HCT116 (cell line): ENCODE results near the gene KNCN. TPM values are rescaled to one million over a fixed set of nuclear protein-coding genes. Genes with fewer than 3 reads are reported as not detected.

Experiments
- ATAC-seq: fragments of 200-7000 bp; cut with Tn5 transposase; 2 replicates; pipeline ENCODE4 v1.9.1; 2020; ENCODE audit warnings: mild to moderate bottlenecking, moderate library complexity
- BruUV-seq: library from RNA; stranded (reverse); fragments of 400-500 nt; replicated peaks from 2 replicates; lab custom pipeline; 2021; lab: Mats Ljungman, UMichigan
- CTCF ChIA-PET: fragments of 300-600 bp; sonication (Branson Sonifier 250); formaldehyde crosslinking; loops from one replicate; lab custom pipeline; 2021; ENCODE audit warnings: antibody characterized with exemption; lab: Charles Lee
- POLR2A ChIA-PET: fragments of 300-600, 350-600 bp; sonication (Branson Sonifier 250); formaldehyde crosslinking; loops from one replicate; lab custom pipeline; 2021; ENCODE audit warnings: antibody characterized with exemption; lab: Charles Lee
- RAD21 ChIA-PET, 2 experiments: fragments of 300-600 bp; sonication (Branson Sonifier 250); formaldehyde crosslinking; loops; one replicate each; lab custom pipeline; 2023; ENCODE audit warnings: low total read pairs in 2 of 2; ENCODE audit not compliant: uncharacterized antibody in 2 of 2, unreplicated experiment in 2 of 2, low non-redundant PET in 1 of 2; lab: Charles Lee
- DNase-seq: peaks from one replicate; pipeline ENCODE4 v3.0.0-alpha.2; 2010; ENCODE audit warnings: low read depth, low spot score
- H2AFZ ChIP-seq: fragments of 200-600 bp; shearing (Covaris generic), sonication (generic); 2 replicates; pipeline ENCODE4 v1.6.1; 2017; ENCODE audit warnings: low read depth, mixed run types, mixed read lengths, antibody characterized with exemption, low read length; ENCODE audit not compliant: poor library complexity, severe bottlenecking
- H3K27ac ChIP-seq: 2 replicates; pipeline ENCODE4 v1.5.1; 2012; ENCODE audit warnings: low read depth, low read length
- H3K27me3 ChIP-seq: fragments of 200-600 bp; sonication (generic); 2 replicates; pipeline ENCODE4 v1.6.1; 2016; ENCODE audit warnings: mixed run types, low read length, mixed read lengths; ENCODE audit not compliant: insufficient read depth
- H3K36me3 ChIP-seq, 2 experiments: fragments of 200-500 bp in 1 of 2; fragments of 200-600 bp in 1 of 2; sonication (Bioruptor generic) in 1 of 2; sonication (generic) in 1 of 2; 2 replicates each; pipeline versions ENCODE4 v1.5.1 to v1.6.1; 2014 to 2016; ENCODE audit warnings: low read length in 2 of 2, inconsistent platforms in 1 of 2, mixed read lengths in 1 of 2, mixed run types in 1 of 2; ENCODE audit not compliant: insufficient read depth in 2 of 2, control insufficient read depth in 1 of 2
- H3K4me1 ChIP-seq, 2 experiments: fragments of 200-600 bp in 1 of 2; sonication (generic) in 1 of 2; 2 replicates each; pipeline versions ENCODE4 v1.5.1 to v1.6.1; 2012 to 2017; ENCODE audit warnings: low read length in 2 of 2, inconsistent platforms in 1 of 2, mild to moderate bottlenecking in 1 of 2, mixed read lengths in 1 of 2, mixed run types in 1 of 2, moderate library complexity in 1 of 2; ENCODE audit not compliant: insufficient read depth in 2 of 2, control insufficient read depth in 1 of 2
- H3K4me2 ChIP-seq: fragments of 200-600 bp; sonication (generic); 2 replicates; pipeline ENCODE4 v1.6.1; 2017; ENCODE audit warnings: mixed run types, low read length, mixed read lengths
- H3K4me3 ChIP-seq, 2 experiments: fragments of 200-600 bp in 1 of 2; sonication (generic) in 1 of 2; replicated peaks in 1 of 2; 2 replicates each; pipeline ENCODE4 v1.5.1; 2011 to 2016; ENCODE audit warnings: low read length in 2 of 2, control low read depth in 1 of 2, low read depth in 1 of 2, mild to moderate bottlenecking in 1 of 2, mixed read lengths in 1 of 2, mixed run types in 1 of 2
- H3K79me2 ChIP-seq: fragments of 200-600 bp; sonication (generic); 2 replicates; pipeline ENCODE4 v1.6.1; 2017; ENCODE audit warnings: mild to moderate bottlenecking, mixed run types, low read length, moderate library complexity, mixed read lengths; ENCODE audit not compliant: insufficient read depth
- H3K9ac ChIP-seq: fragments of 200-600 bp; sonication (generic); 2 replicates; pipeline ENCODE4 v1.6.1; 2016; ENCODE audit warnings: low read length, mixed read lengths
- H3K9me2 ChIP-seq: fragments of 200-600 bp; sonication (generic), shearing (Covaris generic); 2 replicates; pipeline ENCODE4 v1.6.1; 2017; ENCODE audit warnings: mixed run types, mild to moderate bottlenecking, moderate library complexity; ENCODE audit not compliant: insufficient read depth
- H3K9me3 ChIP-seq, 2 experiments: fragments of 200-500 bp in 1 of 2; fragments of 200-600 bp in 1 of 2; sonication (Bioruptor generic) in 1 of 2; sonication (generic) in 1 of 2; 2 replicates each; pipeline ENCODE4 v1.6.1; 2014 to 2017; ENCODE audit warnings: low read length in 2 of 2, mixed read lengths in 2 of 2, inconsistent platforms in 1 of 2, low read depth in 1 of 2, mild to moderate bottlenecking in 1 of 2, mixed run types in 1 of 2, moderate library complexity in 1 of 2; ENCODE audit not compliant: control insufficient read depth in 1 of 2, insufficient read depth in 1 of 2
- H4K20me1 ChIP-seq: fragments of 200-600 bp; sonication (generic), shearing (Covaris generic); 2 replicates; pipeline ENCODE4 v1.6.1; 2017; ENCODE audit warnings: mixed run types, mild to moderate bottlenecking, moderate library complexity; ENCODE audit not compliant: insufficient read depth
- ATF3 ChIP-seq: IDR thresholded peaks from 2 replicates; pipeline ENCODE4 v1.6.1; 2012
- CBX3 ChIP-seq: IDR thresholded peaks from 2 replicates; pipeline ENCODE4 v1.6.1; 2012; ENCODE audit warnings: low read depth
- CEBPB ChIP-seq: IDR thresholded peaks from 2 replicates; pipeline ENCODE4 v1.6.1; 2012; ENCODE audit warnings: low read depth
- CTCF ChIP-seq, 3 experiments: fragments of 200-600 bp in 1 of 3; sonication (generic) in 1 of 3; IDR thresholded peaks in 2 of 3; conservative IDR thresholded peaks in 1 of 3; 2 replicates each; pipeline ENCODE4 v1.5.1; 2012 to 2017; ENCODE audit warnings: low read depth in 2 of 3, low read length in 2 of 3, antibody characterized with exemption in 1 of 3, borderline replicate concordance in 1 of 3, control low read depth in 1 of 3, mild to moderate bottlenecking in 1 of 3, mixed read lengths in 1 of 3, mixed run types in 1 of 3, moderate library complexity in 1 of 3; ENCODE audit not compliant: insufficient read depth in 1 of 3
- ELF1 ChIP-seq: IDR thresholded peaks from 2 replicates; pipeline ENCODE4 v1.6.1; 2012; ENCODE audit warnings: low read depth, borderline replicate concordance
- EZH2 ChIP-seq: fragments of 200-600 bp; sonication (generic); IDR thresholded peaks from 2 replicates; pipeline ENCODE4 v1.6.1; 2017; ENCODE audit warnings: antibody characterized with exemption, mixed run types
- EZH2phosphoT487 ChIP-seq: fragments of 200-600 bp; IDR thresholded peaks from 2 replicates; pipeline ENCODE4 v1.6.1; 2018; ENCODE audit warnings: antibody characterized with exemption, borderline replicate concordance
- FOSL1 ChIP-seq: IDR thresholded peaks from 2 replicates; pipeline ENCODE4 v1.6.1; 2012; ENCODE audit warnings: low read depth
- JUND ChIP-seq: IDR thresholded peaks from 2 replicates; pipeline ENCODE4 v1.6.1; 2012
- POLR2A ChIP-seq: IDR thresholded peaks from 2 replicates; pipeline ENCODE4 v1.7.0; 2011; ENCODE audit warnings: borderline replicate concordance; ENCODE audit not compliant: insufficient read depth, insufficient read length; ENCODE audit errors: extremely low read depth
- POLR2AphosphoS5 ChIP-seq: IDR thresholded peaks from 2 replicates; pipeline ENCODE4 v1.6.1; 2011; ENCODE audit warnings: mild to moderate bottlenecking, low read depth, low read length, moderate library complexity
- REST ChIP-seq: IDR thresholded peaks from 2 replicates; pipeline ENCODE4 v1.6.1; 2012; ENCODE audit warnings: low read depth
- SIN3A ChIP-seq: IDR thresholded peaks from 2 replicates; pipeline ENCODE4 v1.6.1; 2012; ENCODE audit warnings: low read depth
- SP1 ChIP-seq: IDR thresholded peaks from 2 replicates; pipeline ENCODE4 v1.6.1; 2012; ENCODE audit warnings: low read depth
- SRF ChIP-seq: IDR thresholded peaks from 2 replicates; pipeline ENCODE4 v1.6.1; 2012; ENCODE audit warnings: low read depth
- TCF7L2 ChIP-seq: IDR thresholded peaks from 2 replicates; pipeline ENCODE4 v1.7.0; 2011; ENCODE audit warnings: borderline replicate concordance, inconsistent platforms; ENCODE audit not compliant: insufficient read depth, insufficient read length; ENCODE audit errors: extremely low read depth
- YY1 ChIP-seq: IDR thresholded peaks from 2 replicates; pipeline ENCODE4 v1.6.1; 2011; ENCODE audit warnings: low read length, low read depth, moderate library complexity, mild to moderate bottlenecking; ENCODE audit not compliant: insufficient replicate concordance; ENCODE audit errors: extremely low read depth
- ZFX ChIP-seq: fragments of 450-650 bp; IDR thresholded peaks from 2 replicates; pipeline ENCODE4 v1.6.1; 2017
- ZNF274 ChIP-seq: fragments of 200-500 bp; sonication (Bioruptor generic); IDR thresholded peaks from 2 replicates; pipeline ENCODE4 v1.6.1; 2014; ENCODE audit warnings: mild to moderate bottlenecking, low read depth, low read length, inconsistent platforms
- intact Hi-C: fragments of 100-400 bp; cut with micrococcal nuclease; formaldehyde crosslinking; loops from 2 replicates; pipeline ENCODE4 v1.10.0; 2022
- total RNA-seq: library from RNA; stranded (reverse); gene quantifications from one replicate; pipeline ENCODE4 v1.2.1, GENCODE V29; 2021; ENCODE audit not compliant: unreplicated experiment

Gene KNCN
- total RNA-seq, 1 experiment from 2014 or later, result not detected

GRCh38 chr1:46526691-46527291 is 24.7 kb downstream of the KNCN start:
- intact Hi-C loops, result no loop called here
- no peaks in the 10 kb centered on the region for H3K27me3 ChIP-seq
- H3K4me1 ChIP-seq, result peaks cover 11 to 20% of the 10 kb centered on the region in 2 experiments; a peak in 3 of 4 replicates
- no peak overlapping the region for H3K27ac ChIP-seq
- ATAC-seq (no peak), DNase-seq (no peak)
- no peak overlapping the region for H3K9ac ChIP-seq
- CTCF ChIA-PET, result interaction anchor here (0.9 to 5.5 kb wide), 7 partner anchors 8 to 85 kb away, joined by 4 to 67 read pairs (median 6); a partner anchor contains a TSS
- no peaks in the 10 kb centered on the region for H3K36me3 ChIP-seq
- no peaks in the 10 kb centered on the region for H3K9me2 ChIP-seq
- no TSS peak for BruUV-seq
- TF ChIP-seq YY1 (no peak), POLR2AphosphoS5 (no peak), SP1 (no peak), REST (no peak), JUND (no peak), ZNF274 (no peak), CTCF (IDR thresholded peaks at IDR 0.05 in 2 of 3, conservative IDR thresholded peaks at IDR 0.05 in 1 of 3; ENCODE audit: borderline replicate concordance in 1 of 3, insufficient read depth in 1 of 3, low read depth in 2 of 3, low read length in 2 of 3) (no peak), ELF1 (no peak), CEBPB (no peak), EZH2 (no peak), SIN3A (no peak), EZH2phosphoT487 (no peak), FOSL1 (no peak), POLR2A (no peak), ZFX (no peak), SRF (no peak), TCF7L2 (no peak), ATF3 (no peak), CBX3 (no peak)
- H3K79me2 ChIP-seq, result no peaks in the 10 kb centered on the region
- RAD21 ChIA-PET, result interaction anchor here (0.7 to 1.4 kb wide), 5 partner anchors 39 to 84 kb away, joined by 3 to 4 read pairs (median 3); no protein-coding TSS in a partner anchor
- no peak overlapping the region for H2AFZ ChIP-seq
- no peak overlapping the region for H3K4me2 ChIP-seq
- no peak overlapping the region for H3K4me3 ChIP-seq
- H3K9me3 ChIP-seq, result no peaks in the 10 kb centered on the region
- H4K20me1 ChIP-seq, result no peaks in the 10 kb centered on the region
- POLR2A ChIA-PET, result no interaction called here
